GM12891 (cell line): ENCODE data around the gene ERGIC1.

Experiments
- POLR2A ChIP-seq: IDR thresholded peaks from 2 replicates; pipeline ENCODE4 v1.6.1; 2011; ENCODE audit warnings: low read depth, low read length, control low read depth
- TAF1 ChIP-seq: IDR thresholded peaks from 2 replicates; pipeline ENCODE4 v1.6.1; 2011; ENCODE audit warnings: low read depth, low read length, control low read depth

DNA sequence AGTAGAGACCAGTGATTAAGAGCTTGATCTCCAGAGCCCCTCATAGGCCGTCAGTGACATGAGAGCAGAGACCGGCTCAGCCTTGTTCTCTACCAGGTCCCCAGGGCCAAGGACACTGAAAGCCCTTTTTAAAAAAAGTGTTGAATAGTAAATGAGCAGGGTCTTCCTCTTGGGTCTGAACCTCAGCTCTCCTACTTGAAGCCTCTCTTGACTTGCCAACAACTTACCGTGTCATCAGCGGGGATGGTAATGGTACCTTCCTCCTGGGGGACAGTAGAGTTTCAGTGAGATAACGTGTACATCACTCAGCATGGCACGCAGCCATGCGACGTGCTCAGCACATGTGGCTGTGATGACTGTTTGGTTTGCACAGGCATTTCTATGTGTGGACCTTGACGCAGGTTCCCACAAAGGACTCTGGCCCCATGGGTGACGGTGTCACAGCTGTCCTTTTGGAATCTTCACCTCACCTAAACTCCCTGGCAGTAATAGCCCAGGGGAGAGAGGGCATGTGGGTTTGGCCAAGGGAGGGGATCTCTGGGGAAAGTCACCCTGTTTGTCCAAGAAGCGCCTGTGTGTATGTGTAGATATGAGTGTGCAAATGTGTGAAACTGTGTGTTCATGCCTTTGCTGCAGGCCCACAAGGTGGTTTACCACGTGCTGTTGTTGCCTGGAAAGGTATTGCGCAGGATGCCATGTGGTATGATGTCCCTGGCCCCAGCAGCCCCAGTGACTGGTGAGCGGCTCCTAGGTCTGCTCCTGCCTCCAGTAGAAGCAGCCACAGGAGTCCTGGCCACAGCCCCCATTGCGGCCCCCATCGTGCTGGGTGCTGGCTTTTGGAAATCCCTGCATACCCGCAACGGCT, 18.7 kb downstream of the ERGIC1 start:
- TF ChIP-seq TAF1: no peak
- TF ChIP-seq POLR2A: no peak
